H1 (cell line): ENCODE measurements around the gene PIWIL1. TPM values are rescaled to one million over a fixed set of nuclear protein-coding genes. Genes with fewer than 3 reads are reported as not detected.

Experiments
- CTCF ChIA-PET: fragments of 300-600 bp; sonication (Branson Sonifier 250); formaldehyde crosslinking; loops from one replicate; lab custom pipeline; 2021; ENCODE audit not compliant: partially characterized antibody; lab: Charles Lee
- POLR2A ChIA-PET: fragments of 300-600 bp; sonication (Branson Sonifier 250); formaldehyde crosslinking; loops from one replicate; lab custom pipeline; 2021; ENCODE audit warnings: inconsistent platforms; ENCODE audit not compliant: partially characterized antibody; lab: Charles Lee
- DNase-seq, 2 experiments: peaks; one replicate each; pipeline versions ENCODE4 v3.0.0 to v3.0.0-alpha.2; 2010 to 2022; ENCODE audit warnings: low spot score in 2 of 2, low read depth in 1 of 2, mixed read lengths in 1 of 2
- FAIRE-seq: peaks from 2 replicates; lab custom pipeline; 2011; peaks lifted over from hg19 to GRCh38; lab: Jason Lieb, UNC
- H2AFZ ChIP-seq: 2 replicates; pipeline ENCODE4 v1.8.1; 2012; ENCODE audit warnings: low read length, inconsistent platforms
- H2AK5ac ChIP-seq: 2 replicates; pipeline ENCODE4 v1.6.1; 2013; ENCODE audit warnings: low read depth, low read length
- H2BK120ac ChIP-seq: replicated peaks from 2 replicates; pipeline ENCODE3; 2013; ENCODE audit warnings: low read depth, low read length, inconsistent platforms
- H2BK12ac ChIP-seq: 2 replicates; pipeline ENCODE4 v1.6.1; 2013; ENCODE audit warnings: low read depth, low read length
- H2BK15ac ChIP-seq: 2 replicates; pipeline ENCODE4 v1.6.1; 2013; ENCODE audit warnings: low read length
- H2BK20ac ChIP-seq: 2 replicates; pipeline ENCODE4 v1.6.1; 2013; ENCODE audit warnings: low read length
- H2BK5ac ChIP-seq: 2 replicates; pipeline ENCODE4 v1.6.1; 2013; ENCODE audit warnings: low read depth, low read length
- H3K14ac ChIP-seq: 2 replicates; pipeline ENCODE4 v1.6.1; 2013; ENCODE audit warnings: inconsistent platforms; ENCODE audit not compliant: insufficient read length
- H3K18ac ChIP-seq: 2 replicates; pipeline ENCODE4 v1.6.1; 2013; ENCODE audit warnings: low read length; ENCODE audit errors: extremely low read depth
- H3K23ac ChIP-seq: 2 replicates; pipeline ENCODE4 v1.6.1; 2013; ENCODE audit warnings: inconsistent platforms; ENCODE audit not compliant: insufficient read length
- H3K23me2 ChIP-seq: 2 replicates; pipeline ENCODE4 v1.6.1; 2013; ENCODE audit warnings: low read depth, low read length
- H3K27ac ChIP-seq: 2 replicates; pipeline ENCODE4 v1.6.1; 2011; ENCODE audit warnings: low read depth, low read length, inconsistent platforms
- H3K27me3 ChIP-seq, 4 experiments: replicated peaks in 1 of 4; 1 replicate in 1 of 4; 2 replicates in 3 of 4; pipeline versions ENCODE4 v1.6.1 to v1.8.1; 2011 to 2013; ENCODE audit warnings: low read length in 3 of 4, mild to moderate bottlenecking in 3 of 4, inconsistent platforms in 2 of 4, mixed read lengths in 2 of 4, moderate library complexity in 1 of 4; ENCODE audit not compliant: control insufficient read depth in 3 of 4, insufficient read depth in 3 of 4; ENCODE audit errors: extremely low read depth in 1 of 4
- H3K36me3 ChIP-seq, 4 experiments: 2 replicates each; pipeline versions ENCODE4 v1.6.1 to v1.8.1; 2011 to 2013; ENCODE audit warnings: mild to moderate bottlenecking in 4 of 4, low read length in 3 of 4, moderate library complexity in 2 of 4, control low read depth in 1 of 4, inconsistent platforms in 1 of 4; ENCODE audit not compliant: insufficient read depth in 4 of 4, control insufficient read depth in 2 of 4
- H3K4ac ChIP-seq: replicated peaks from 2 replicates; pipeline ENCODE3; 2013; ENCODE audit warnings: low read length, low read depth, mixed read lengths, inconsistent platforms; ENCODE audit not compliant: insufficient read length
- H3K4me1 ChIP-seq, 4 experiments: replicated peaks in 1 of 4; 1 replicate in 1 of 4; 2 replicates in 3 of 4; pipeline versions ENCODE4 v1.6.1 to v1.8.1; 2011 to 2013; ENCODE audit warnings: low read length in 3 of 4, inconsistent platforms in 2 of 4, mixed read lengths in 1 of 4; ENCODE audit not compliant: insufficient read depth in 4 of 4, control insufficient read depth in 3 of 4
- H3K4me2 ChIP-seq, 2 experiments: 2 replicates each; pipeline versions ENCODE4 v1.6.1 to v1.8.1; 2011 to 2013; ENCODE audit warnings: low read depth in 2 of 2, low read length in 2 of 2, control low read depth in 1 of 2, inconsistent platforms in 1 of 2, mild to moderate bottlenecking in 1 of 2; ENCODE audit not compliant: insufficient read depth in 1 of 2
- H3K4me3 ChIP-seq, 4 experiments: fragments of 200-600, 300-600 bp in 1 of 4; sonication (generic), shearing (Covaris generic), sonication (Bioruptor Twin) in 1 of 4; 2 replicates each; pipeline versions ENCODE4 v1.5.1 to v1.8.1; 2011 to 2016; ENCODE audit warnings: low read length in 4 of 4, low read depth in 3 of 4, control low read depth in 2 of 4, inconsistent platforms in 2 of 4, mild to moderate bottlenecking in 2 of 4, mixed read lengths in 1 of 4, moderate library complexity in 1 of 4; ENCODE audit not compliant: insufficient read depth in 2 of 4; ENCODE audit errors: extremely low read depth in 1 of 4
- H3K56ac ChIP-seq: replicated peaks from 2 replicates; pipeline ENCODE3; 2013; ENCODE audit warnings: low read depth, mild to moderate bottlenecking, mixed read lengths, low read length, inconsistent platforms; ENCODE audit not compliant: insufficient read length
- H3K79me1 ChIP-seq: 2 replicates; pipeline ENCODE4 v1.6.1; 2013; ENCODE audit warnings: low read depth, low read length, control low read depth
- H3K79me2 ChIP-seq, 2 experiments: 2 replicates each; pipeline versions ENCODE4 v1.6.1 to v1.8.1; 2012 to 2013; ENCODE audit warnings: low read length in 2 of 2, mild to moderate bottlenecking in 2 of 2, inconsistent platforms in 1 of 2; ENCODE audit not compliant: insufficient read depth in 2 of 2, control insufficient read depth in 1 of 2
- H3K9ac ChIP-seq, 4 experiments: replicated peaks in 1 of 4; 1 replicate in 1 of 4; 2 replicates in 3 of 4; pipeline versions ENCODE4 v1.6.1 to v1.8.1; 2011 to 2013; ENCODE audit warnings: low read depth in 3 of 4, low read length in 3 of 4, control low read depth in 2 of 4, mild to moderate bottlenecking in 2 of 4, moderate library complexity in 2 of 4, inconsistent platforms in 1 of 4; ENCODE audit errors: extremely low read depth in 1 of 4
- H3K9me3 ChIP-seq, 2 experiments: 2 replicates each; pipeline versions ENCODE4 v1.6.1 to v1.8.1; 2012 to 2013; ENCODE audit warnings: mild to moderate bottlenecking in 2 of 2, moderate library complexity in 2 of 2, control low read depth in 1 of 2, inconsistent platforms in 1 of 2, low read depth in 1 of 2, low read length in 1 of 2, mixed read lengths in 1 of 2; ENCODE audit not compliant: insufficient read depth in 2 of 2
- H4K20me1 ChIP-seq, 2 experiments: replicated peaks in 1 of 2; 2 replicates each; pipeline versions ENCODE3 to v1.8.1; 2011 to 2013; ENCODE audit warnings: inconsistent platforms in 2 of 2, low read length in 2 of 2, mild to moderate bottlenecking in 1 of 2; ENCODE audit not compliant: insufficient read depth in 2 of 2, control insufficient read depth in 1 of 2
- H4K5ac ChIP-seq: 2 replicates; pipeline ENCODE4 v1.6.1; 2013; ENCODE audit warnings: low read length, low read depth, mixed read lengths, inconsistent platforms; ENCODE audit not compliant: insufficient read length
- H4K8ac ChIP-seq: 2 replicates; pipeline ENCODE4 v1.8.0; 2013; ENCODE audit warnings: mild to moderate bottlenecking, moderate library complexity, low read length, inconsistent platforms; ENCODE audit not compliant: insufficient read depth; ENCODE audit errors: extremely low read depth
- H4K91ac ChIP-seq: replicated peaks from 2 replicates; pipeline ENCODE3; 2013; ENCODE audit warnings: low read length, mixed read lengths, inconsistent platforms; ENCODE audit not compliant: insufficient read length
- ASH2L ChIP-seq: fragments of 200-600, 300-600 bp; sonication (generic); IDR thresholded peaks from one replicate; pipeline ENCODE4 v1.7.1; 2017; ENCODE audit warnings: low read length
- CBX5 ChIP-seq: fragments of 300-800, 300-1000 bp; sonication (generic); IDR thresholded peaks from 2 replicates; pipeline ENCODE4 v1.7.1; 2016; ENCODE audit warnings: antibody characterized with exemption, low read length, low read depth
- CEBPB ChIP-seq: IDR thresholded peaks from 2 replicates; pipeline ENCODE4 v1.6.1; 2012; ENCODE audit warnings: low read depth, low read length
- POU5F1 ChIP-seq: IDR thresholded peaks from 2 replicates; pipeline ENCODE4 v1.6.1; 2011; ENCODE audit warnings: low read depth, mild to moderate bottlenecking, low read length, moderate library complexity
- YY1 ChIP-seq: IDR thresholded peaks from 2 replicates; pipeline ENCODE4 v1.6.1; 2011; ENCODE audit warnings: low read depth, mild to moderate bottlenecking, low read length
- polyA plus RNA-seq, 7 experiments: library from polyadenylated mRNA; depleted of rRNA in 3 of 7; stranded (reverse) in 5 of 7; unstranded in 2 of 7; fragments of >200 nt in 5 of 7; fragments of 200-250 nt in 2 of 7; gene quantifications; 1 replicate in 5 of 7; 2 replicates in 1 of 7; 4 replicates in 1 of 7; pipeline versions ENCODE4 v1.2.1 to v1.2.3, GENCODE V29; 2011 to 2013; ENCODE audit warnings: missing spikeins in 2 of 7, mixed read lengths in 2 of 7
- total RNA-seq: library from RNA; stranded (reverse); fragmentation: NEBNext Ultra II Directional; extraction: Animal tissue kit (Norgen Biotek cat#: 25700); gene quantifications from 2 replicates; pipeline ENCODE4 v1.2.1, GENCODE V29; 2021
- TF ChIP-seq, protein P1 (sequence below), 3 experiments: IDR thresholded peaks; 1 replicate in 2 of 3; 2 replicates in 1 of 3; pipeline versions ENCODE4 v1.5.1 to v1.6.1; 2011; ENCODE audit warnings: low read length in 3 of 3, mild to moderate bottlenecking in 3 of 3, inconsistent platforms in 2 of 3, low read depth in 1 of 3, moderate library complexity in 1 of 3; ENCODE audit not compliant: insufficient read depth in 1 of 3; ENCODE audit errors: control extremely low read depth in 1 of 3

PIWIL1 gene
- total and polyA plus RNA-seq, 2 of the 8 experiments (the other 6 are each of a cell fraction or from before 2014, with no cell fraction given): not detected

- no peak overlapping the region for H3K4me2 ChIP-seq
- no peak overlapping the region for H2AFZ ChIP-seq
- H3K79me1 ChIP-seq: no peaks in the 10 kb centered on the region
- H3K4me1 ChIP-seq: peaks cover 0 to 3% (median 0%) of the 10 kb centered on the region in 4 experiments; a peak in 3 of 7 replicates
- peaks cover 0 to 4% (median 0%) of the 10 kb centered on the region in 4 experiments; a peak in 2 of 7 replicates for H3K27me3 ChIP-seq
- H3K36me3 ChIP-seq: no peaks in the 10 kb centered on the region
- H3K23ac ChIP-seq: no peak overlapping the region
- H4K5ac ChIP-seq: no peak overlapping the region
- no peaks in the 10 kb centered on the region for H3K23me2 ChIP-seq
- H2BK5ac ChIP-seq: no peak overlapping the region
- ChIA-PET CTCF (interaction anchor here (1.0 to 1.5 kb wide), 2 partner anchors 403 to 407 kb away, joined by 3 to 4 read pairs; no protein-coding TSS in a partner anchor), POLR2A (no interaction called here)
- H2BK20ac ChIP-seq: no peak overlapping the region
- no peak for FAIRE-seq
- H2BK120ac ChIP-seq: no peak overlapping the region
- H2BK15ac ChIP-seq: no peak overlapping the region
- no peaks in the 10 kb centered on the region for H4K20me1 ChIP-seq
- no peak overlapping the region for H4K8ac ChIP-seq
- H3K4me3 ChIP-seq: no peak overlapping the region
- H2BK12ac ChIP-seq: no peak overlapping the region
- no peak overlapping the region for H4K91ac ChIP-seq
- H3K14ac ChIP-seq: no peak overlapping the region
- H3K9ac ChIP-seq: no peak overlapping the region
- TF ChIP-seq YY1 (no peak), POU5F1 (no peak), ASH2L (no peak), CEBPB (no peak), CBX5 (no peak)
- TF ChIP-seq, protein P1, sequence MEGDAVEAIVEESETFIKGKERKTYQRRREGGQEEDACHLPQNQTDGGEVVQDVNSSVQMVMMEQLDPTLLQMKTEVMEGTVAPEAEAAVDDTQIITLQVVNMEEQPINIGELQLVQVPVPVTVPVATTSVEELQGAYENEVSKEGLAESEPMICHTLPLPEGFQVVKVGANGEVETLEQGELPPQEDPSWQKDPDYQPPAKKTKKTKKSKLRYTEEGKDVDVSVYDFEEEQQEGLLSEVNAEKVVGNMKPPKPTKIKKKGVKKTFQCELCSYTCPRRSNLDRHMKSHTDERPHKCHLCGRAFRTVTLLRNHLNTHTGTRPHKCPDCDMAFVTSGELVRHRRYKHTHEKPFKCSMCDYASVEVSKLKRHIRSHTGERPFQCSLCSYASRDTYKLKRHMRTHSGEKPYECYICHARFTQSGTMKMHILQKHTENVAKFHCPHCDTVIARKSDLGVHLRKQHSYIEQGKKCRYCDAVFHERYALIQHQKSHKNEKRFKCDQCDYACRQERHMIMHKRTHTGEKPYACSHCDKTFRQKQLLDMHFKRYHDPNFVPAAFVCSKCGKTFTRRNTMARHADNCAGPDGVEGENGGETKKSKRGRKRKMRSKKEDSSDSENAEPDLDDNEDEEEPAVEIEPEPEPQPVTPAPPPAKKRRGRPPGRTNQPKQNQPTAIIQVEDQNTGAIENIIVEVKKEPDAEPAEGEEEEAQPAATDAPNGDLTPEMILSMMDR (IDR thresholded peaks at IDR 0.05; ENCODE audit: control extremely low read depth in 1 of 3, insufficient read depth in 1 of 3, low read depth in 1 of 3, low read length in 3 of 3): no peak
- H3K4ac ChIP-seq: no peak overlapping the region
- DNase-seq: no peak
- H3K56ac ChIP-seq: no peak overlapping the region
- H3K79me2 ChIP-seq: no peaks in the 10 kb centered on the region
- H2AK5ac ChIP-seq: no peak overlapping the region
- no peaks in the 10 kb centered on the region for H3K9me3 ChIP-seq
- H3K18ac ChIP-seq: no peak overlapping the region
- H3K27ac ChIP-seq: no peak overlapping the region
Observed at GRCh38 chr12:130344529-130344928, 6.8 kb downstream of the PIWIL1 start.
